ENCODE measurements around the gene CKAP5. TPM values are rescaled to one million over a fixed set of nuclear protein-coding genes. Genes with fewer than 3 reads are reported as not detected.

CKAP5 gene
- total RNA-seq, 2 experiments from 2014 or later, result 161 to 243 TPM

DNA sequence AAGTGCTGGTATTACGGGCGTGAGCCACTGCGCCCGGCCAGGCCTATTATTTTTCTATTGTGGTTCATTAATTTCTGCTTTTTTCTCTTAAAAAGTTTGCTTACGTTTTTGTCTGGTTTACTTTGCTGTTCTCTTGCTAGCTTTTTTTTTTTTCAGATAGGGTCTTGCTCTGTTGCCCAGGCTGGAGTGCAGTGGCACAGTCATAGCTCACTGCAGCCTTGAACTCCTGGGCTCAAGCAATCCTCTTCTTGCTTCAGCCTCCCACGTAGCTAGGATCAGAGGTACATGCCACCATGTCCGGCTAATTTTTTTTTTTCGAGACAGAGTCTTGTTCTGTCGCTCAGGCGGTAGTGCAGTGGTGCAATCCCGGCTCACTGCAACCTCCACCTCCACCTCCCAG is 108.4 kb downstream of the CKAP5 start:
- no peak overlapping the region for H3K27ac ChIP-seq (ENCODE audit: low read depth, low read length, poor library complexity, severe bottlenecking)
- H3K4me1 ChIP-seq (ENCODE audit: insufficient read depth, low read length, poor library complexity, severe bottlenecking), result no peaks in the 10 kb centered on the region
- H3K79me2 ChIP-seq (ENCODE audit: insufficient read depth, low read depth, low read length), result no peaks in the 10 kb centered on the region
- H3K9me3 ChIP-seq (ENCODE audit: low read length), result no peaks in the 10 kb centered on the region
- DNase-seq (ENCODE audit: low spot score), result no peak
- ChIA-PET CTCF (ENCODE audit: unreplicated experiment) (no interaction called here), POLR2A (interaction anchor here (0.7 kb wide), 1 partner anchor 533 kb away, joined by 4 read pairs; no protein-coding TSS in a partner anchor)
- H3K9me2 ChIP-seq (ENCODE audit: insufficient read depth, low read length), result no peaks in the 10 kb centered on the region
- BruUV-seq (replicated peaks), result no TSS peak
- H4K20me1 ChIP-seq (ENCODE audit: insufficient read depth, low read length), result no peaks in the 10 kb centered on the region
- TF ChIP-seq, protein P1, sequence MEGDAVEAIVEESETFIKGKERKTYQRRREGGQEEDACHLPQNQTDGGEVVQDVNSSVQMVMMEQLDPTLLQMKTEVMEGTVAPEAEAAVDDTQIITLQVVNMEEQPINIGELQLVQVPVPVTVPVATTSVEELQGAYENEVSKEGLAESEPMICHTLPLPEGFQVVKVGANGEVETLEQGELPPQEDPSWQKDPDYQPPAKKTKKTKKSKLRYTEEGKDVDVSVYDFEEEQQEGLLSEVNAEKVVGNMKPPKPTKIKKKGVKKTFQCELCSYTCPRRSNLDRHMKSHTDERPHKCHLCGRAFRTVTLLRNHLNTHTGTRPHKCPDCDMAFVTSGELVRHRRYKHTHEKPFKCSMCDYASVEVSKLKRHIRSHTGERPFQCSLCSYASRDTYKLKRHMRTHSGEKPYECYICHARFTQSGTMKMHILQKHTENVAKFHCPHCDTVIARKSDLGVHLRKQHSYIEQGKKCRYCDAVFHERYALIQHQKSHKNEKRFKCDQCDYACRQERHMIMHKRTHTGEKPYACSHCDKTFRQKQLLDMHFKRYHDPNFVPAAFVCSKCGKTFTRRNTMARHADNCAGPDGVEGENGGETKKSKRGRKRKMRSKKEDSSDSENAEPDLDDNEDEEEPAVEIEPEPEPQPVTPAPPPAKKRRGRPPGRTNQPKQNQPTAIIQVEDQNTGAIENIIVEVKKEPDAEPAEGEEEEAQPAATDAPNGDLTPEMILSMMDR (conservative IDR thresholded peaks at IDR 0.05; ENCODE audit: low read length), result no peak
- no peak for TF ChIP-seq EZH2phosphoT487 (IDR thresholded peaks at IDR 0.05; ENCODE audit: borderline replicate concordance, low read depth, low read length)
- no peak overlapping the region for H2AFZ ChIP-seq (ENCODE audit: low read length)
- H3K4me3 ChIP-seq (ENCODE audit: low read depth, low read length, poor library complexity, severe bottlenecking), result no peak overlapping the region
- intact Hi-C loops (cut with micrococcal nuclease; ENCODE audit: unreplicated experiment), result no loop called here
- H3K4me2 ChIP-seq (ENCODE audit: low read length), result no peak overlapping the region
- H3K36me3 ChIP-seq (ENCODE audit: insufficient read depth, low read length), result peaks cover 34% of the 10 kb centered on the region

DNA sequence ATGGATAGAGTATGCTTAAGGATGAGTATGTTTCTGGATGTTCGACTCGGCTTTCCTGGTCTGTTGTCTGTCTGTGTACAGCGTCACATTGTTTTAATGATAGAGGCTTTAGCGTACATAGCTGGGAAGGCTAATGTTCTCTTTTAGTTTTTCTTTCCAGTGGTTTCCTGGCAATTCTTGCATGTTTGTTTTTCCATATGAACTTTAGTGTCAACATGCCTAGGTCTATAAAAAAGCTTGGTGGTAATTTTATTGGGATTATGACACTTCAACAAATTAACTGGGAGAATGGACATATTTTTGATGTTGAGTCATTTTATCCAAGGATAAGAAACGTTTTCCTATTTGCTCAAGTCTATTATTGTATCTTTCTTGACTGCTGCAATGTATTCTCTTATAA is 109.5 kb downstream of the CKAP5 start:
- Histone ChIP-seq H3K4me3 (ENCODE audit: low read depth, low read length, poor library complexity, severe bottlenecking) (no peak overlapping the region), H4K20me1 (ENCODE audit: insufficient read depth, low read length) (no peaks in the 10 kb centered on the region), H3K36me3 (ENCODE audit: insufficient read depth, low read length) (peaks cover 24% of the 10 kb centered on the region), H3K27ac (ENCODE audit: low read depth, low read length, poor library complexity, severe bottlenecking) (no peak overlapping the region), H3K4me2 (ENCODE audit: low read length) (no peak overlapping the region), H3K9me2 (ENCODE audit: insufficient read depth, low read length) (no peaks in the 10 kb centered on the region), H2AFZ (ENCODE audit: low read length) (no peak overlapping the region), H3K79me2 (ENCODE audit: insufficient read depth, low read depth, low read length) (no peaks in the 10 kb centered on the region), H3K9me3 (ENCODE audit: low read length) (no peaks in the 10 kb centered on the region), H3K4me1 (ENCODE audit: insufficient read depth, low read length, poor library complexity, severe bottlenecking) (no peaks in the 10 kb centered on the region)
- intact Hi-C loops (cut with micrococcal nuclease; ENCODE audit: unreplicated experiment), result no loop called here
- TF ChIP-seq EZH2phosphoT487 (IDR thresholded peaks at IDR 0.05; ENCODE audit: borderline replicate concordance, low read depth, low read length), result no peak
- TF ChIP-seq, protein P1 (conservative IDR thresholded peaks at IDR 0.05; ENCODE audit: low read length), result no peak
- CTCF ChIA-PET (ENCODE audit: unreplicated experiment), result no interaction called here
- DNase-seq (ENCODE audit: low spot score), result no peak
- POLR2A ChIA-PET, result no interaction called here
- no TSS peak for BruUV-seq (replicated peaks)

DNA sequence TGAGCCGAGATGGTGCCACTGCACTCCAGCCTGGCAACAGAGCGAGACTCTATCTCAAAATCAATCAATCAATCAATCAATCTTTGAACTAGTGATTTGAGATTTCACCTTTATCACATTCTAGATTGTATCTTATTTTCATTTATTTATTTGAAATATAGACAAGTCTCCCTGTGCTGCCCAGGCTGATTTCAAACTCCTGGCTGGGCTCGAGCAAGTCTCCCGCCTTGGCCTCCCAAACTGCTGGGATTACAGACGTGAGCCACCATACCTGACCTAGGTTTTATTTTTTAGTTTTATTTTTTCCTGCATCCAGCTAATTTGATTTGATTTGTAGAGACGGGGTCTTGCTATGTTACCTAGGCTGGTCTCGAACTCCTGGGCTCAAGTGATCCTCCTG is 109.9 kb downstream of the CKAP5 start:
- Histone ChIP-seq H3K4me1 (ENCODE audit: insufficient read depth, low read length, poor library complexity, severe bottlenecking) (no peaks in the 10 kb centered on the region), H3K9me2 (ENCODE audit: insufficient read depth, low read length) (no peaks in the 10 kb centered on the region), H4K20me1 (ENCODE audit: insufficient read depth, low read length) (no peaks in the 10 kb centered on the region), H3K4me3 (ENCODE audit: low read depth, low read length, poor library complexity, severe bottlenecking) (no peak overlapping the region), H3K4me2 (ENCODE audit: low read length) (no peak overlapping the region), H2AFZ (ENCODE audit: low read length) (no peak overlapping the region), H3K27ac (ENCODE audit: low read depth, low read length, poor library complexity, severe bottlenecking) (no peak overlapping the region), H3K36me3 (ENCODE audit: insufficient read depth, low read length) (peaks cover 19% of the 10 kb centered on the region), H3K79me2 (ENCODE audit: insufficient read depth, low read depth, low read length) (no peaks in the 10 kb centered on the region), H3K9me3 (ENCODE audit: low read length) (no peaks in the 10 kb centered on the region)
- ChIA-PET CTCF (ENCODE audit: unreplicated experiment) (no interaction called here), POLR2A (no interaction called here)
- TF ChIP-seq, protein P1 (conservative IDR thresholded peaks at IDR 0.05; ENCODE audit: low read length), result no peak
- TF ChIP-seq EZH2phosphoT487 (IDR thresholded peaks at IDR 0.05; ENCODE audit: borderline replicate concordance, low read depth, low read length), result no peak
- intact Hi-C loops (cut with micrococcal nuclease; ENCODE audit: unreplicated experiment), result no loop called here
- BruUV-seq (replicated peaks), result no TSS peak
- DNase-seq (ENCODE audit: low spot score), result no peak
